HG03432 (cell line): Measurements from ENCODE around the gene UBE2D2.
A peak's percentile ranks its signal among the peaks of the same experiment; 100 is the strongest.

Experiments
- ATAC-seq: cut with Tn5 transposase; IDR thresholded peaks from one replicate; pipeline ENCODE4 v1.9.1; 2021; ENCODE audit warnings: mild to moderate bottlenecking, moderate library complexity; ENCODE audit not compliant: unreplicated experiment

Gene UBE2D2

GRCh38 chr5:139646111-139646510, 85.0 kb downstream of the UBE2D2 start:
- no peak for ATAC-seq

GRCh38 chr5:139646912-139647505, 85.9 kb downstream of the UBE2D2 start:
- ATAC-seq = no peak

- no peak for ATAC-seq
Measured at GRCh38 chr5:139647506-139648204, 86.5 kb downstream of the UBE2D2 start.

- peak; percentile 29 for ATAC-seq
Measured at GRCh38 chr5:139648205-139649081, 87.3 kb downstream of the UBE2D2 start, which contains the start of gene CXXC5. CXXC5 (plus strand) TSS chr5:139648349; CDS start chr5:139680524, 32,175 bp downstream.

- no peak for ATAC-seq
Measured at GRCh38 chr5:139649082-139649991, 88.2 kb downstream of the UBE2D2 start.

GRCh38 chr5:139650031-139650688, 89.0 kb downstream of the UBE2D2 start:
- ATAC-seq = no peak

GRCh38 chr5:139650689-139651042, 89.5 kb downstream of the UBE2D2 start:
- ATAC-seq = no peak

GRCh38 chr5:139651043-139651834, 90.1 kb downstream of the UBE2D2 start:
- no peak for ATAC-seq

GRCh38 chr5:139651853-139652787, 91.0 kb downstream of the UBE2D2 start:
- peak; percentile 42 for ATAC-seq

GRCh38 chr5:139652788-139653241, 91.7 kb downstream of the UBE2D2 start:
- ATAC-seq = peak; percentile 38

- no peak for ATAC-seq
Measured at GRCh38 chr5:139653616-139654015, 92.5 kb downstream of the UBE2D2 start.

GRCh38 chr5:139654464-139654863, 93.3 kb downstream of the UBE2D2 start:
- no peak for ATAC-seq

- ATAC-seq = no peak
Measured at GRCh38 chr5:139654871-139655491, 93.8 kb downstream of the UBE2D2 start.

- no peak for ATAC-seq
Measured at GRCh38 chr5:139655727-139656271, 94.7 kb downstream of the UBE2D2 start.

- ATAC-seq = no peak
Measured at GRCh38 chr5:139657363-139658321, 96.5 kb downstream of the UBE2D2 start.

- no peak for ATAC-seq
Measured at GRCh38 chr5:139658501-139658927, 97.4 kb downstream of the UBE2D2 start.
